Measurements from ENCODE around the gene GIGYF1.
"Not testable (repeated sequence)": the region's sequence is repeated elsewhere in the genome, so short reads cannot be mapped to it uniquely, and the experiment has no call there.

GIGYF1 gene

GRCh38 chr7:100706672-100707311 is 12.7 kb upstream of the GIGYF1 start:
- no peak for DNase-seq

GRCh38 chr7:100705753-100706671 is 12.0 kb upstream of the GIGYF1 start, which contains the start of gene POP7:
POP7 (plus strand) TSS chr7:100706121; CDS start chr7:100706831, 710 bp downstream.
- peak; percentile 99 for DNase-seq

- peak; percentile 82 for DNase-seq
Observed at GRCh38 chr7:100705320-100705752, 11.3 kb upstream of the GIGYF1 start.

DNA sequence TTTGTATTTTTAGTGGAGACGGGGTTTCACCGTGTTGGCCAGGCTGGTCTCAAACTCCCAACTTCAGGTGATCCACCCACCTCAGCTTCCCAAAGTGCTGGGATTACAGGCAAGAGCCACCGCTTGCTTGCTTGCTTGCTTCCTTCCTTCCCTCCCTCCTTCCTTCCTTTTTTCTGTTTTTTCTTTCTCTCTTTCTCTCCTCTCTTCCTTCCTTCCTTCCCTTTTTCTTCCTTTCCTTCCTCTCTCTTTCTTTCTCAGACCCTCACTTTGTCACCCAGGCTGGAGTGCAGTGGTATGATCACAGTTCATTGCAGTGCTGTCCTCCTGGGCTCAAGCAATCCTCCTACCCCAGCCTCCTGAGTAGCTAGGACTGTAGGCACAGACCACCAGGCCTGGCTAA is 7.0 kb upstream of the GIGYF1 start:
- not testable (repeated sequence) for DNase-seq

DNA sequence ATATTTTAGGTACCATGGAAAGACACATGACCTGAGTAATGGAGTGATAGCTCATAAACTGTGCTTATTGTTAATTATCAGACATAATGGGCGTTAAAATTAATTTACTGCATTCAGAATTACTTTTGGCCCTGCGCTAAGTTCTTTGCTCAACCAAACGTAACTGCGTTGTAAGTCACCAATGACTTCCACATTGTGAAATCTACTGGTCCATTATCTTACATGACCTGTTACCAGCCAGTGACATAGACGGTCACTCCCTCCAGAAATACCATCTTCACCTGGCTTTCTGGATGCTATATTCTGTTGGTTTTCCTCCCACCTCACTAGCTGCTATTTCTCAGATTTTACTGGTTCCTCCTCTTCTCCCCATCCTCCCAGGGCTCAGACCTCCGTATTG is 5.0 kb upstream of the GIGYF1 start:
- DNase-seq, result no peak

- no peak for DNase-seq
Observed at GRCh38 chr7:100696123-100696521, 2.1 kb upstream of the GIGYF1 start.

DNA sequence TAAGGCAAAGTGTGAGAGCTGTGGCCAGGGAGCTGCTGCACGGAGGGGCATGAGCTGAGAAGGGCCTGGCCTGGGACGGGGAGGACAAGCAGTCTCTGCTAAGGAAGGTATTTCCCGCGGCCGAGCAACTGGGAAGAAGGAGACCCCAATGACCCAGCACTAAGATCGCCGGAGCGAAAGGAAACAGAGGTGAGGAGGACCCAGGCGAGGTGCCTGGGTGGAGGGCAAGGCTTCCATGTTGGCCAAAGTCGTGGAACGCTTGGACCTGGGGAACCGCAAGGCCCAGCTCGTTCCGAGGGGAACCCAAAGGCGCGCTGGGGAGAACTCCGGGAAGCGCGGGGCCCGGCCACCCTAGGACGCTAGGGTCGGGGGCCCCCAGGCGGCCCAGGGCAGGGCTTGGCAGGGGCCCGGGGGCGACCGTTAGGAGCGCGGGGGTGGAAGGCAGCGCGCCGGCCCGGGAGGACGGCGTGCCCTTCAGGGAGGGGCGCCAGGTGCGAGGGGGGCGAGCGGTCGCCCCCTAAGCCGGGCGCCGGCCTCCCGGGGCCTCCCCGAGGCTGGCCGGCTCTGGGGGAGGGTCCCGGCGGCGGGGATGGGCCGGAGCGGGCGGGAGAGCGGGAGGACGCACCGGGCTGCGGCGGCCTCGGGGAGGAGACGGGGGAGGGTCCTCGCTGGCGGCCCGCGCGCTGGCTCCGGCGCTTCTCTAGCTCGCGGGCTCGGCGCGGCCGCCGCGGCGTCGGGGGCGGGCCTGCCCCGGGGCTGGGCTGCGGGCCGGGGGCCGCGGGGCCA is 545 bp downstream of the GIGYF1 start:
- DNase-seq, result no peak

GRCh38 chr7:100692578-100692961 is 1.5 kb downstream of the GIGYF1 start:
- no peak for DNase-seq

DNA sequence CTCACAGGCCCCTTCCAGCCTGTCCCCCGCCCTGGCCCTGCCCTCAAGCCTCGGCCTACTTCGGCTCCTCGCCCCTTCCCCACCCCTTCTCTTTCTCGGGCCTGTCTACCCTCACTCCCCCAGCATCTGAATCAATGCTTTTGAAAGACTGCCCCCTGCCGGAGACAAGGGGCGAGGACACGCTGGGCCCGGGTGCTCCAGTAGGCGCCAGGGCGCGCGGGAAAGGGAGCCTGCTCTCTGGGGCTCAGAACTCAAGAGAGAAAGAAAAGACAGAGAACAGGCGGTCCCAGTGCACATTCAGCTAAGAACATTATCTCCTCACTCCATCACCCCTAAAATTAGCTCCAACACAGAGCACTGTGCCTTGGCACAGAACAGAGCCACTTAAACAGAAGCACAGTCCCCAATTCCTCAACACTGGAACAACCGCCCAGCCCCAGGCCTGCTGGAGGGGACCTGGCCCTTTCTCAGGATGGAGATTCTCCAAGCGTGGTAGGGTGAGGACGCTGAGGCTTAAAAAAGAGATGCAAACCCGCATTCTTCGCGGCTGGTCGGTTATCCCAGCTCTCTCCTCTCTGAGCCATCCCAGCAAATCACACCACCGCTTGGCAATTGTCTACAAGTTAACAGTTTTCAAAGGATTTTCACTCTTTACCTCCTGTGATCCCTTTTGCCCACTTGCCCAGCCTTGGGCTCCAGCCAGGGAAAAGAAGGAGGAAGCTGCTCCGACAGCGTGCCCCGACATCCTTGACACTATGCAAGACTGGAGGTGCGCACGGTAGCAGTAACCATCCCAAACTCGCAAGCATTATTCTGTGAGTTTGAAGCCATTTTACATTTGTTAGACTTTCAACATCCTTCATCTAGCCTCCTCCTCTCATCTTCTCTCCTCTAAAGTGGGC is 2.1 kb downstream of the GIGYF1 start:
- DNase-seq, result peak; percentile 89

- no peak for DNase-seq
Observed at GRCh38 chr7:100689230-100690135, 4.6 kb downstream of the GIGYF1 start.

GRCh38 chr7:100688326-100688860 is 5.7 kb downstream of the GIGYF1 start:
- DNase-seq, result no peak

- no peak for DNase-seq
Observed at GRCh38 chr7:100687751-100688300, 6.2 kb downstream of the GIGYF1 start.

DNA sequence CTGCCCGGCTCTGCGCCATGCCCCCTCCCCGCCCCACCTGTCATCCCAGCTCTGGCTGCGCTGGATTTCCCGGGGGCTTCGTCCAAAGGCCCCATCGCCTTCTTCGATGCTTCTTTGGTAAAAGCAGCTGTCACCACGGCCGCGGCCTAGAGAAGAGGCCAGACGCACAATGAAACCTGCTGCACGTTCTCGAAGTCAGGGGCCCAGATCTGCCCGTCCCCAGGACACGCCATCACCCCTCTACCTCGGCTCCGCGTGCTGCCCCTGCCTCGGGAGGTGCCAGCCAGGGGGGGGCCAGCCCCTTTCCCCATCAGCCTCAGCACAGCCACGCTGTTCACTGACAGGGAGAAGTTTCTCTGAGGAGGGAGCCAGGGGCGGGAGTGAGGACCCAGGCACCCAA is 6.8 kb downstream of the GIGYF1 start:
- no peak for DNase-seq

DNA sequence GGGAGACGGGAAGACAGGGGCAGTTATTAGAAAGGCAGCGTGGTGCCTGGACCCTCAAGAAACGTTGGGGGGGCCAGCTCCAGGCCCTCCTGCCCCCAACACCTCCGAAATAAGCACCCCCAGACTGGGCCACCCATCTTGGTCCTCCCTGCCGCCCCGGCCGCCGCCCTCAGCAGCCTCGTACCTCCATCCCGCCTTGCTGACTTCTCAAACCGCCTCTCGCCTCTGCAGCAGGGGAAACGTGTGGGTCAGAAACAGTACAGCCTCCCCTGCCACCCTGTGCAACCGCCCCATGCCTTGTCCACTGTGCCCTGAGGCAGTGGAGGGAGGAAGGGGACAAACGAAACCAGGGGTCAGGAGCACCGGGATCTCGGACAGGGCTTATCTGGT is 7.2 kb downstream of the GIGYF1 start:
- DNase-seq, result no peak

DNA sequence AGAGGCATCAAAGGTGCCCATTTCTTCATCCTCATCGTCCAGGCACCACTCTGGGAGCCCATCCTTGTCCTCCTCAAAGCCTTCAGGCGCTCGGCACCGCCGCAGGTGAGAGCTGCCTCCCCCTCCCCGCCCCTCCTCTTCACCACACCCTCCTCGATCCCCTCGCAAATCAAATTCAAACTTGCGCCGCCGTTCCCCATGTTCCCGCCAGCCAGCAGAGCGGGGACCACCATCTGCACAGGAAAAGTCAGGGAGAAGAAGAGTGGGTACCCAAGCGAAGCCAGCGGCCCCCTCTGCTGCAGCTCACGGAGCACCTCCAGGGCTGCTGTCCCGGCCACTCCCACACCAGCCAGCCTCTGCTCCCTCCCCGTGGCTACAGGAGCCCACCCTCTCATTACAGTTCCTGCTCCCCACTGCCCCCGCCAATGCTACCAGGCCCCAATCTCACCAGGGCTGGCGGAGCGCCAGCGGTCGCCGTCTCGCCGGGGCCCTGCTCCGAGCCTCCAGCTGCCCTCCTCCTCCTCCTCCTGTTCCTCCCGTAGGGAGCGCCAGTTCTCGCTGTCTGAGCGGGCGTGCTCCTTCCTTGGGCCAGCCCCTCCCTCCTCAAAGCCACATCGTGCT is 7.7 kb downstream of the GIGYF1 start:
- DNase-seq, result no peak

DNA sequence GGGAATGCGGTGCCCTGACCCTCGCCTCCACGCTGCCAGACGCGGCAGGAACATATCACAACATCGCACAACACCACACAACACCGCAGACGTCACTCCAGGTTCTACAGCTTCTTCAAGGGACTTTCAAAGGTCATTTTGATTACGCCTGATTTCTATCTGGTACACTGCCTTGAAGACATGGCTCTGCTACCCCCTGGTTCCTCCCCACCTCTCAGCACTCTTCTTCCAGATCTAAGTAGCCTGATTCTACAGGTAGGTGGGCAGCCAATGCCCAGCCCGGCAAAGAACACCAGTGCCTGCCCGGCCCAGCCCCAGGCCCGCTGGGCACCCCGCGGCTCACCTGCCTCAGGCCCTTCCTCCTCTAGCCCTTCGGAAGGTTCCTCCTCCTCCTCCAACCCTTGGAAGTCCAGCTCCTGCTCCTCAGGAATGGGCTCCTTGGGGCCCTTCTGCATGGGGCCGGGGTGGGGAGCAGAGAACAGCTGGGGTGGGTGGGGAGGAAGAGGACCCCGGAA is 8.4 kb downstream of the GIGYF1 start:
- no peak for DNase-seq

GRCh38 chr7:100685049-100685605 is 8.9 kb downstream of the GIGYF1 start:
- no peak for DNase-seq

DNA sequence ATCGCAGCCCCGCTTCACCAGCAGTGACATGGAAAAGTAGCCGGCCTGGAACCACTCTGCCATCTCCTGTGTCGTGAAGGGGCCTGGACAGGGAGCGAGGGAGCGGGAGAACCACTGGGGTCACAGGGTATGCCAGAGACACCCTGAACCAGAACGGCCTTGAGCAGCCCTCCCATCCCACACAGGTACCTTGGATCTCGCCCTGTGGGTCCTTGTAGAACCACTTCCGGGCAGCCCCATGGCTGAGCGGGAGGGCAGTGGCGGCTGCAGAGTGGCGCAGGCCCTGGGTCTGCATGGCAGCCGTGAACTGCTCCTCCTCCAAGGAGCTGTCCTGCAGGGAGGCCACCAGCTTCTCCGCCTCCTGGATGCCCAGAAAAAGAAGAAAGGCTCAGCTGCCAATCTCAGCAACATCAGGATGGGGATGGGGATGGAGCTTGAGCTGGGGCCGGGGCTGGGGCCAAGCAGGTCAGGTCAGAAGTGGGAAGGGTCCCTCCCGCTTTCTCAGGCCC is 9.5 kb downstream of the GIGYF1 start:
- DNase-seq, result no peak
